Umbilical cord (tissue), 2 donors: Measurements from ENCODE around the gene TMEM154. TPM values are rescaled to one million over a fixed set of nuclear protein-coding genes. Genes with fewer than 3 reads are reported as not detected.

Experiments
- DNase-seq: peaks from one replicate; pipeline ENCODE4 v3.0.0-alpha.2; 2015; ENCODE audit warnings: low spot score
- total RNA-seq: library from RNA; depleted of rRNA; stranded (reverse); fragments of >200 nt; gene quantifications from one replicate; pipeline ENCODE4 v1.2.3, GENCODE V29; 2014; ENCODE audit warnings: low replicate concordance; ENCODE audit not compliant: insufficient read depth

Gene TMEM154
- 11.3 TPM for total RNA-seq

- DNase-seq: peak; percentile 77
Observed at GRCh38 chr4:152679414-152680281, at the start of gene TMEM154. Gene TMEM154, minus strand, starts transcription at chr4:152679997. Its CDS starts 64 bp downstream, at chr4:152679933.

GRCh38 chr4:152729466-152729865 is 49.7 kb upstream of the TMEM154 start:
- no peak for DNase-seq

GRCh38 chr4:152728343-152728742 is 48.5 kb upstream of the TMEM154 start:
- no peak for DNase-seq

- DNase-seq: no peak
Observed at GRCh38 chr4:152727784-152728183, 48.0 kb upstream of the TMEM154 start.

- DNase-seq: no peak
Observed at GRCh38 chr4:152724494-152724893, 44.7 kb upstream of the TMEM154 start.

- DNase-seq: no peak
Observed at GRCh38 chr4:152723236-152723635, 43.4 kb upstream of the TMEM154 start.

- no peak for DNase-seq
Observed at GRCh38 chr4:152719801-152720556, 40.2 kb upstream of the TMEM154 start.

GRCh38 chr4:152719291-152719690 is 39.5 kb upstream of the TMEM154 start:
- DNase-seq: no peak

GRCh38 chr4:152715076-152715475 is 35.3 kb upstream of the TMEM154 start:
- DNase-seq: no peak

- DNase-seq: no peak
Observed at GRCh38 chr4:152713951-152714705, 34.3 kb upstream of the TMEM154 start.

GRCh38 chr4:152709675-152710438 is 30.1 kb upstream of the TMEM154 start:
- peak; percentile 16 for DNase-seq

- peak; percentile 67 for DNase-seq
Observed at GRCh38 chr4:152708796-152709195, 29.0 kb upstream of the TMEM154 start.

- peak; percentile 41 for DNase-seq
Observed at GRCh38 chr4:152708361-152708760, 28.6 kb upstream of the TMEM154 start.

- DNase-seq: no peak
Observed at GRCh38 chr4:152707632-152708031, 27.8 kb upstream of the TMEM154 start.

GRCh38 chr4:152705903-152706302 is 26.1 kb upstream of the TMEM154 start:
- no peak for DNase-seq

GRCh38 chr4:152704788-152705187 is 25.0 kb upstream of the TMEM154 start:
- DNase-seq: no peak

GRCh38 chr4:152700151-152700550 is 20.4 kb upstream of the TMEM154 start:
- no peak for DNase-seq

GRCh38 chr4:152699313-152699712 is 19.5 kb upstream of the TMEM154 start:
- DNase-seq: no peak

- no peak for DNase-seq
Observed at GRCh38 chr4:152698089-152698499, 18.3 kb upstream of the TMEM154 start.

- no peak for DNase-seq
Observed at GRCh38 chr4:152697284-152698088, 17.7 kb upstream of the TMEM154 start.
